Vagina (tissue), 2 donors: ENCODE data around the gene MLKL.

Experiments
- POLR2A ChIP-seq, 2 donors: fragments of 450-650 bp; IDR thresholded peaks; one replicate each; pipeline ENCODE4 v1.6.1; 2017; ENCODE audit warnings: antibody characterized with exemption in 2 of 2, mild to moderate bottlenecking in 2 of 2, moderate library complexity in 2 of 2
- POLR2AphosphoS5 ChIP-seq, 2 donors: sonication (generic); formaldehyde crosslinking; IDR thresholded peaks; one replicate each; pipeline ENCODE4 v1.9.0; 2017; ENCODE audit warnings: antibody characterized with exemption in 2 of 2, mild to moderate bottlenecking in 2 of 2, low read depth in 1 of 2; ENCODE audit not compliant: insufficient read depth in 1 of 2
- TF ChIP-seq, protein P1 (sequence below), 3 experiments: fragments of 450-650 bp in 2 of 3; fragments of 200-600 bp in 1 of 3; sonication (generic) in 1 of 3; IDR thresholded peaks; one replicate each; pipeline ENCODE4 v1.5.1; 2017 to 2019; ENCODE audit warnings: antibody characterized with exemption in 3 of 3, mild to moderate bottlenecking in 2 of 3, moderate library complexity in 2 of 3

DNA sequence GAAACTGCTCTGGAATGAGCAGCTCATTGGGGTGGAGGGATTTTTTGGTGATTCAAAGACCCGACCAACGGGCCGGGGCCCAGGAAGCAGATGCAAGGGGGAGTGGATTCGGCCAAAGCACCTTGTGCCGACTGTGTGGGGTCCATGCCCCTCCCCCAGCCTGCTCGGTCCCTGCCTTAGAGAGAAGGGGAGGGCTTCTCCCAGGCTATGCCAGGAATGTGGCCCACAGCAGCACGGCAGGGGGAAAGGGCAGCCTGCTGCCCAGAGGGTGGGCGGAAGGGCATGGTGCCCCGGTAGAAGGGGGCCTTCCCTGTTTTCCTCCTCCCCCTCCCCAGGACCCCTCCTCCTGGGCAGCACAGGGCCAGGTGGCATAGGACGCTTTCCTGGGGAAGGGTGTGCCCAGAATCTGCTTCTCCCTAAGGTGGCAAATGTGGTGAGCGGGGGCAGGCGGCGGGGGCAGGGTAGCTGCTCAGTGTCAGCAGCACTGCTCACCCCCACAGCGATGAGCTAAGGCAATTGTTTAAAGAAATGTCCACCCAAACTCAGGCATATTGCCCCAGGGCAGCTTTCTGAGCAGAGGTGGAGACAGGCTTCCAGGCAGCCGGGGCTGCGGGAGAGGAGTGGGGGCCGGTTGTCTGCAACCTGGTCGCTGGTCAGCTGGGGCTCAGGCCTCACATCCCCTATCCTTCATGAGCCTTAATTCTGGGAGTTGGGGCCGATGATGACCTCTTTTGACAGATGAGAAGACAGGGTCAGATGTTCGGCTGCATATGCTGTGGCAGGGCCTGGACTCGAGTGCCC is 33.9 kb upstream of the MLKL start:
- TF ChIP-seq, protein P1, sequence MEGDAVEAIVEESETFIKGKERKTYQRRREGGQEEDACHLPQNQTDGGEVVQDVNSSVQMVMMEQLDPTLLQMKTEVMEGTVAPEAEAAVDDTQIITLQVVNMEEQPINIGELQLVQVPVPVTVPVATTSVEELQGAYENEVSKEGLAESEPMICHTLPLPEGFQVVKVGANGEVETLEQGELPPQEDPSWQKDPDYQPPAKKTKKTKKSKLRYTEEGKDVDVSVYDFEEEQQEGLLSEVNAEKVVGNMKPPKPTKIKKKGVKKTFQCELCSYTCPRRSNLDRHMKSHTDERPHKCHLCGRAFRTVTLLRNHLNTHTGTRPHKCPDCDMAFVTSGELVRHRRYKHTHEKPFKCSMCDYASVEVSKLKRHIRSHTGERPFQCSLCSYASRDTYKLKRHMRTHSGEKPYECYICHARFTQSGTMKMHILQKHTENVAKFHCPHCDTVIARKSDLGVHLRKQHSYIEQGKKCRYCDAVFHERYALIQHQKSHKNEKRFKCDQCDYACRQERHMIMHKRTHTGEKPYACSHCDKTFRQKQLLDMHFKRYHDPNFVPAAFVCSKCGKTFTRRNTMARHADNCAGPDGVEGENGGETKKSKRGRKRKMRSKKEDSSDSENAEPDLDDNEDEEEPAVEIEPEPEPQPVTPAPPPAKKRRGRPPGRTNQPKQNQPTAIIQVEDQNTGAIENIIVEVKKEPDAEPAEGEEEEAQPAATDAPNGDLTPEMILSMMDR (IDR thresholded peaks at IDR 0.05): no peak
- TF ChIP-seq POLR2A (IDR thresholded peaks at IDR 0.05) (no peak), POLR2AphosphoS5 (IDR thresholded peaks at IDR 0.05; ENCODE audit: insufficient read depth in 1 of 2, low read depth in 1 of 2) (no peak)
